Prostate gland (tissue), 2 donors: ENCODE data around the gene GPR176.

Experiments used
- POLR2A ChIP-seq: fragments of 450-650 bp; IDR thresholded peaks from one replicate; pipeline ENCODE4 v1.6.1; 2016; ENCODE audit warnings: antibody characterized with exemption, mild to moderate bottlenecking
- POLR2AphosphoS5 ChIP-seq: sonication (generic); formaldehyde crosslinking; IDR thresholded peaks from one replicate; pipeline ENCODE4 v1.6.1; 2017; ENCODE audit warnings: antibody characterized with exemption
- TF ChIP-seq, protein P1 (sequence below), 4 experiments: fragments of 200-600 bp in 2 of 4; fragments of 450-650 bp in 2 of 4; sonication (generic) in 2 of 4; IDR thresholded peaks; 1 replicate in 3 of 4; 2 replicates in 1 of 4; pipeline ENCODE4 v1.5.1; 2016 to 2019; ENCODE audit warnings: antibody characterized with exemption in 4 of 4, mild to moderate bottlenecking in 2 of 4, moderate library complexity in 2 of 4

DNA sequence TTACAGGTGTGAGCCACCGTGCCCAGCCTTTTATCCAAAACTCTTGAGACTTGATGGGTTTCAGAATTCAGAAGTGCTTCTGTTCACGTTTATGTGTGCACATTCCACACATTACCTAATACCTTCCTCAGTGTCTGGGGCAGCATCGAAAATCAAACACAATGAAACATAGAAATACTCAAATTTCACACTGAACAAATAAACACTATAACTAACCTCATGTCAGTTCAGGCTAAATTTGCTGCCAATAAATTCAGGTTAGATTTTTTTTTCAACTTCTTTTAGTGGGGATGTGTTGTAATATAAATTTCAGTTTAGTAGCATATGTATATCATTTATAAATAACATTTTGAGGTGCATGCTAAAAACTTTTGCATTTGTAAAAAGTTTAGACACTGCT lies 16.6 kb upstream of the GPR176 start:
- no peak for TF ChIP-seq POLR2AphosphoS5
- no peak for TF ChIP-seq POLR2A
- TF ChIP-seq, protein P1, sequence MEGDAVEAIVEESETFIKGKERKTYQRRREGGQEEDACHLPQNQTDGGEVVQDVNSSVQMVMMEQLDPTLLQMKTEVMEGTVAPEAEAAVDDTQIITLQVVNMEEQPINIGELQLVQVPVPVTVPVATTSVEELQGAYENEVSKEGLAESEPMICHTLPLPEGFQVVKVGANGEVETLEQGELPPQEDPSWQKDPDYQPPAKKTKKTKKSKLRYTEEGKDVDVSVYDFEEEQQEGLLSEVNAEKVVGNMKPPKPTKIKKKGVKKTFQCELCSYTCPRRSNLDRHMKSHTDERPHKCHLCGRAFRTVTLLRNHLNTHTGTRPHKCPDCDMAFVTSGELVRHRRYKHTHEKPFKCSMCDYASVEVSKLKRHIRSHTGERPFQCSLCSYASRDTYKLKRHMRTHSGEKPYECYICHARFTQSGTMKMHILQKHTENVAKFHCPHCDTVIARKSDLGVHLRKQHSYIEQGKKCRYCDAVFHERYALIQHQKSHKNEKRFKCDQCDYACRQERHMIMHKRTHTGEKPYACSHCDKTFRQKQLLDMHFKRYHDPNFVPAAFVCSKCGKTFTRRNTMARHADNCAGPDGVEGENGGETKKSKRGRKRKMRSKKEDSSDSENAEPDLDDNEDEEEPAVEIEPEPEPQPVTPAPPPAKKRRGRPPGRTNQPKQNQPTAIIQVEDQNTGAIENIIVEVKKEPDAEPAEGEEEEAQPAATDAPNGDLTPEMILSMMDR (IDR thresholded peaks at IDR 0.05) = no peak
